HepG2 (cell line): Measurements from ENCODE around the gene SYNGR4. TPM values are rescaled to one million over a fixed set of nuclear protein-coding genes. Genes with fewer than 3 reads are reported as not detected.

Experiments
- ARID2 ChIP-seq: sonication (generic); formaldehyde crosslinking; IDR thresholded peaks from 2 replicates; pipeline ENCODE4 v1.8.1; 2022; ENCODE audit warnings: mild to moderate bottlenecking, missing genetic modification reagents, borderline replicate concordance
- ARID5B ChIP-seq: IDR thresholded peaks from 2 replicates; pipeline ENCODE4 v1.4.0; 2020; ENCODE audit warnings: mild to moderate bottlenecking, missing genetic modification reagents
- BRCA1 ChIP-seq: sonication (generic); formaldehyde crosslinking; IDR thresholded peaks from 2 replicates; pipeline ENCODE4 v1.4.0; 2020; ENCODE audit warnings: missing genetic modification reagents
- FOXA3 ChIP-seq: IDR thresholded peaks from 2 replicates; pipeline ENCODE4 v1.6.1; 2016; ENCODE audit warnings: missing genetic modification reagents, missing compliant biosample characterization
- GATAD1 ChIP-seq: IDR thresholded peaks from 2 replicates; pipeline ENCODE4 v1.6.1; 2016; ENCODE audit warnings: missing genetic modification reagents, missing compliant biosample characterization
- HOXA7 ChIP-seq: sonication (generic); formaldehyde crosslinking; IDR thresholded peaks from 2 replicates; pipeline ENCODE4 v1.8.1; 2022; ENCODE audit warnings: mild to moderate bottlenecking, missing genetic modification reagents, moderate library complexity
- KLF13 ChIP-seq: sonication (generic); formaldehyde crosslinking; IDR thresholded peaks from 2 replicates; pipeline ENCODE4 v1.4.0; 2020; ENCODE audit warnings: mild to moderate bottlenecking, missing genetic modification reagents
- MAFG ChIP-seq: sonication (generic); formaldehyde crosslinking; IDR thresholded peaks from 2 replicates; pipeline ENCODE4 v1.5.1; 2020; ENCODE audit warnings: mild to moderate bottlenecking, missing genetic modification reagents
- MAX ChIP-seq: IDR thresholded peaks from 2 replicates; pipeline ENCODE4 v1.6.1; 2012; ENCODE audit warnings: inconsistent platforms
- NFE2L1 ChIP-seq: sonication (generic); formaldehyde crosslinking; IDR thresholded peaks from 2 replicates; pipeline ENCODE4 v1.4.0; 2020; ENCODE audit warnings: missing genetic modification reagents, mild to moderate bottlenecking, borderline replicate concordance
- NR1H2 ChIP-seq: sonication (generic); formaldehyde crosslinking; IDR thresholded peaks from 2 replicates; pipeline ENCODE4 v1.8.1; 2022; ENCODE audit warnings: low read depth, missing genetic modification reagents, borderline replicate concordance
- PHF21A ChIP-seq: sonication (generic); formaldehyde crosslinking; IDR thresholded peaks from 2 replicates; pipeline ENCODE4 v1.5.0; 2020; ENCODE audit warnings: mild to moderate bottlenecking, missing genetic modification reagents
- PITX1 ChIP-seq: sonication (generic); formaldehyde crosslinking; IDR thresholded peaks from 2 replicates; pipeline ENCODE4 v1.5.1; 2020; ENCODE audit warnings: mild to moderate bottlenecking, missing genetic modification reagents
- REXO4 ChIP-seq: sonication (generic); formaldehyde crosslinking; IDR thresholded peaks from 2 replicates; pipeline ENCODE4 v1.8.0; 2022; ENCODE audit warnings: missing genetic modification reagents, mild to moderate bottlenecking, borderline replicate concordance
- RXRA ChIP-seq: sonication (generic); formaldehyde crosslinking; IDR thresholded peaks from 2 replicates; pipeline ENCODE4 v1.5.1; 2020; ENCODE audit warnings: missing genetic modification reagents
- SP2 ChIP-seq: sonication (generic); formaldehyde crosslinking; IDR thresholded peaks from 2 replicates; pipeline ENCODE4 v1.5.1; 2020; ENCODE audit warnings: mild to moderate bottlenecking, missing genetic modification reagents
- THAP11 ChIP-seq: IDR thresholded peaks from 2 replicates; pipeline ENCODE4 v1.6.1; 2016; ENCODE audit warnings: missing biosample characterization, missing genetic modification reagents
- TOPORS ChIP-seq: sonication (generic); formaldehyde crosslinking; IDR thresholded peaks from 2 replicates; pipeline ENCODE4 v1.8.0; 2023; ENCODE audit warnings: mild to moderate bottlenecking, missing genetic modification reagents
- ZBTB2 ChIP-seq: sonication (generic); formaldehyde crosslinking; IDR thresholded peaks from 2 replicates; pipeline ENCODE4 v1.8.0; 2022; ENCODE audit warnings: low read depth, missing genetic modification reagents
- ZBTB49 ChIP-seq: sonication (generic); formaldehyde crosslinking; IDR thresholded peaks from 2 replicates; pipeline ENCODE4 v1.4.0; 2020; ENCODE audit warnings: missing genetic modification reagents, borderline replicate concordance
- ZBTB8A ChIP-seq: sonication (generic); formaldehyde crosslinking; IDR thresholded peaks from 2 replicates; pipeline ENCODE4 v1.4.0; 2020; ENCODE audit warnings: mild to moderate bottlenecking, low read depth, missing genetic modification reagents, borderline replicate concordance
- ZNF10 ChIP-seq: sonication (generic); formaldehyde crosslinking; IDR thresholded peaks from 2 replicates; pipeline ENCODE4 v1.4.0; 2020; ENCODE audit warnings: mild to moderate bottlenecking, low read depth, missing genetic modification reagents, borderline replicate concordance
- ZNF572 ChIP-seq: sonication (generic); formaldehyde crosslinking; IDR thresholded peaks from 2 replicates; pipeline ENCODE4 v1.5.1; 2020; ENCODE audit warnings: mild to moderate bottlenecking, missing genetic modification reagents
- ZNF652 ChIP-seq: IDR thresholded peaks from 2 replicates; pipeline ENCODE4 v1.6.1; 2016; ENCODE audit warnings: low read depth, borderline replicate concordance
- ZNF678 ChIP-seq: sonication (generic); formaldehyde crosslinking; IDR thresholded peaks from 2 replicates; pipeline ENCODE4 v1.4.0; 2020; ENCODE audit warnings: mild to moderate bottlenecking, missing genetic modification reagents
- ZNF883 ChIP-seq: sonication (generic); formaldehyde crosslinking; IDR thresholded peaks from 2 replicates; pipeline ENCODE4 v1.5.1; 2020; ENCODE audit warnings: mild to moderate bottlenecking, missing genetic modification reagents; ENCODE audit errors: not compliant biosample characterization
- polyA plus RNA-seq, 8 experiments: library from polyadenylated mRNA; depleted of rRNA in 3 of 8; stranded (reverse) in 7 of 8; unstranded in 1 of 8; fragments of >200 nt; fragmentation: Illumina TruSeq in 4 of 8; extraction: Trizol in 4 of 8; gene quantifications; 2 replicates each; pipeline versions ENCODE4 v1.2.1 to v1.2.3, GENCODE V29; 2011 to 2016; ENCODE audit warnings: low read depth in 4 of 8, missing spikeins in 1 of 8, mixed read lengths in 1 of 8; ENCODE audit not compliant: insufficient read depth in 1 of 8
- total RNA-seq, 5 experiments: library from RNA; depleted of rRNA; stranded (reverse); fragments of >200 nt; fragmentation: Illumina TruSeq; extraction: Trizol; gene quantifications; 2 replicates each; pipeline ENCODE4 v1.2.3, GENCODE V29; 2016; ENCODE audit warnings: low read depth in 1 of 5

The SYNGR4 gene
- total and polyA plus RNA-seq, 2 of the 13 experiments (the other 11 are each of a cell fraction or from before 2014, with no cell fraction given) = not detected

GRCh38 chr19:48417421-48417820 is 53.3 kb downstream of the SYNGR4 start (continued):
- no peak for TF ChIP-seq BRCA1 (CRISPR knock-in tag)
- TF ChIP-seq GATAD1 (CRISPR knock-in tag) = no peak
- no peak for TF ChIP-seq FOXA3 (CRISPR knock-in tag)
- no peak for TF ChIP-seq HOXA7 (CRISPR knock-in tag)
- no peak for TF ChIP-seq ZNF652 (CRISPR knock-in tag)
- TF ChIP-seq REXO4 (CRISPR knock-in tag) = no peak
- TF ChIP-seq SP2 (CRISPR knock-in tag) = no peak
- peak; percentile 57; the same call in 1 of the 2 replicates for TF ChIP-seq THAP11
- no peak for TF ChIP-seq KLF13 (CRISPR knock-in tag)
- TF ChIP-seq ZNF10 (CRISPR knock-in tag) = no peak
- TF ChIP-seq PHF21A (CRISPR knock-in tag) = no peak
- no peak for TF ChIP-seq ZBTB49 (CRISPR knock-in tag)
- TF ChIP-seq RXRA (CRISPR knock-in tag) = 0 out of 2 replicates have a peak, but pooled peaks have one; percentile 22
- no peak for TF ChIP-seq NR1H2
- no peak for TF ChIP-seq ZNF572 (CRISPR knock-in tag)
- no peak for TF ChIP-seq ZBTB2 (CRISPR knock-in tag)
- no peak for TF ChIP-seq ZNF883 (CRISPR knock-in tag)
- no peak for TF ChIP-seq PITX1 (CRISPR knock-in tag)
- TF ChIP-seq ARID2 (CRISPR knock-in tag) = no peak
- TF ChIP-seq TOPORS = no peak
- no peak for TF ChIP-seq ARID5B (CRISPR knock-in tag)
- peak; percentile 54; the same call in 1 of the 2 replicates for TF ChIP-seq MAX
- TF ChIP-seq ZBTB8A (CRISPR knock-in tag) = no peak
- TF ChIP-seq ZNF678 (CRISPR knock-in tag) = no peak
- TF ChIP-seq NFE2L1 (CRISPR knock-in tag) = no peak
- no peak for TF ChIP-seq MAFG
